Measurements from ENCODE around the gene MASTL.

MASTL gene

DNA sequence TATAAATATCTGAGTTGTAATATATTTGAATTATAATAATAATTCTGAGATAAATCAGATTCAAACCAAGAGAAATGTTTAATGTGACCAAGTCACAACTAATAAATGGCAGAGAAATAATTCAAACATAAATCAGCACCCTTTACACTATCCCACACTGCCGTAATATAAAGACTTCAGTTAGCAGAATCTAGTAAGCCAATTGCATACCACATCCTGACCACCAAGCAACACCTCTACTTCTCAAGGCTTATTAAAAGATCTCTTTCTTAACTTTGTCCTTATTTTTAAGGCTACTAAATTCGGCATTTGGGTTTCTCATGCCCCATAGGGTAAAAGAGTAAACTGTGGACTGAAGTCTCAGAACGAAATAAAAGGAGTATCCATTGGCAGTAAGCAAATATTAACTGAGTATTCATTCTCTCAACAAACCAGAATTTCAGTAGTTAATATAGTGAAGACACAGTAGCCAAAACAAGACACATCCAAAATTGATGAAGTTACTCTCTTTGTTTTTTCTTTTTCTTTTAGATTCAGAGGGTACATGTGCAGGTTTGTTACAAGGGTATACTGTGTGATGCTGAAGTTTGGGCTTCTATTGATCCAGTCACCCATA is 70.6 kb downstream of the MASTL start:
- no peak for DNase-seq (ENCODE audit: low read depth, low spot score)

DNA sequence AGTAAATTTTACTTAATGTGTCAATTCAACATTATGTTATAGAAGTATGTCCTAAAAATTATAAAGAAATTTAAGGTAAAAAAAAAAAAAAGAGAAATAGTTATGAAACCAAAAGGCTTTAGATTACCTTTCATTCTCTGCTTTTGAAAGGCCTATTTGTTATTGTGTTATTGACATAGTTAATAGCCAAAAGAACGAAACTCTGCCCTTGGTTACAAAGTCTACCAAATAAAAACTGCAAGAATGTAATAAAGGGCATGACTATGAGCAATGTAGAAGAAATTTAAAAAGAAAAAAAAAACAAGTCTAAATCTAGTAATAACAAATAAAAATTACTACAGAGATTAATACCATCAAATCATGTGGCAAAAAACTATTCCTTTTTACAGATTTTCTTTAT is 74.9 kb downstream of the MASTL start:
- DNase-seq (ENCODE audit: low read depth, low spot score): no peak

DNA sequence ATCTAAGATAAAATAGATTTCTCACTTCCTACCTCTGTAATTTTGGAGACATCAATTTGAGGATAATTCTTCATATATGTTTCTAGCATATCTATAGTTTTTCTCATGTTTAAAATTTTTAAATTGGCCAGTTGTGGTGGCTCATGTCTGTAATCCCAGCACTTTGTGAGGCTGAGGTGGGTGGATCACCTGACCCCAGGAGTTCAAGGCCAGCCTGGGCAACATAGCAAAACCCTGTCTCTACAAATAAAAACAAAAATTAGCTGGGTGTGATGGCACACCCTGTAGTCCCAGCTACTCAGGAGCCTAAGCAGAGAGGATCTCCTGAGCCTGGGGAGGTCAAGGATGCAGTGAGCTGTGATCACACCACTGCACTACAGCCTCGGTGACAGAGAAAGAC is 80.6 kb downstream of the MASTL start:
- DNase-seq (ENCODE audit: low read depth, low spot score): no peak
